ENCODE results near the gene GSE1.

DNA sequence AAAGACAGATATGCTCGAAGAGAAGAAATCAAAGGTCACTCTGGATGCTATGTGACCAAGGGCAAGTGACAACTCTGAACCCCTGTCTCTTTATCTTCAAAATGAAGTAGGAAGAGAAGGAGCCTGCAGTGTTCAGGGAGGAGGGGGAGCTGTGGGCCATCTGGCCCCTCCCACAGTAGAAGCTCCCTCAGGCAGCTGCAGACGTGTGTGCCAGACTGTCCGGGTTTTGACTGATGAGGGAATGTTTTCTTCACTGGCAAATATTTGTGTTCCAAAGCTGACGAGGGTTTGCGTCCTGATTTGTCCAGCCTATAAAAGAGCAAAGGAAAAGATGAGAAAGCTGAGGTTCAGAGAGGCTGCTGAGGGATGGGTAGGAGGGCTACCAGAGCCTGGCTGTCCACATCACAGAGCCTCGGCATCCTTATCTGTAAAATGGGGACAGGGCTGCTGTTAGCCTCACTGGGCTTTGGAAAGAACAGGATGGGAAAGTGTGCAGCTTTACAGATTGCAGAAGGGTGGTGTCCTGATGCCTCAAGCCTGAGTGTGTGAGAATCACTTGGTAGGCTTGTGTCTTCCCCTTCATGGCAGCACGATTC, 77.4 kb downstream of the GSE1 start:
- no peak for TF ChIP-seq POLR2A (IDR thresholded peaks at IDR 0.05)
- TF ChIP-seq, protein P1, sequence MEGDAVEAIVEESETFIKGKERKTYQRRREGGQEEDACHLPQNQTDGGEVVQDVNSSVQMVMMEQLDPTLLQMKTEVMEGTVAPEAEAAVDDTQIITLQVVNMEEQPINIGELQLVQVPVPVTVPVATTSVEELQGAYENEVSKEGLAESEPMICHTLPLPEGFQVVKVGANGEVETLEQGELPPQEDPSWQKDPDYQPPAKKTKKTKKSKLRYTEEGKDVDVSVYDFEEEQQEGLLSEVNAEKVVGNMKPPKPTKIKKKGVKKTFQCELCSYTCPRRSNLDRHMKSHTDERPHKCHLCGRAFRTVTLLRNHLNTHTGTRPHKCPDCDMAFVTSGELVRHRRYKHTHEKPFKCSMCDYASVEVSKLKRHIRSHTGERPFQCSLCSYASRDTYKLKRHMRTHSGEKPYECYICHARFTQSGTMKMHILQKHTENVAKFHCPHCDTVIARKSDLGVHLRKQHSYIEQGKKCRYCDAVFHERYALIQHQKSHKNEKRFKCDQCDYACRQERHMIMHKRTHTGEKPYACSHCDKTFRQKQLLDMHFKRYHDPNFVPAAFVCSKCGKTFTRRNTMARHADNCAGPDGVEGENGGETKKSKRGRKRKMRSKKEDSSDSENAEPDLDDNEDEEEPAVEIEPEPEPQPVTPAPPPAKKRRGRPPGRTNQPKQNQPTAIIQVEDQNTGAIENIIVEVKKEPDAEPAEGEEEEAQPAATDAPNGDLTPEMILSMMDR (IDR thresholded peaks at IDR 0.05) = no peak

Measured in right lobe of liver (tissue), 4 donors.